GM23248 (cell line): ENCODE data around the gene TM9SF2.

Source experiments
- EZH2 ChIP-seq: fragments of 200-600 bp; sonication (generic); IDR thresholded peaks from 2 replicates; pipeline ENCODE4 v1.6.1; 2018; ENCODE audit warnings: antibody characterized with exemption, mild to moderate bottlenecking; ENCODE audit not compliant: insufficient read depth, poor library complexity, severe bottlenecking
- EZH2phosphoT487 ChIP-seq: fragments of 200-600 bp; sonication (generic); IDR thresholded peaks from 2 replicates; pipeline ENCODE4 v1.6.1; 2018; ENCODE audit warnings: antibody characterized with exemption, moderate library complexity, mild to moderate bottlenecking, low read depth; ENCODE audit not compliant: insufficient read depth

- TF ChIP-seq EZH2phosphoT487 (no peak), EZH2 (no peak)
Observed at GRCh38 chr13:99498171-99499161, 2.8 kb upstream of the TM9SF2 start.
